ENCODE measurements around the gene IMMP2L. TPM values are rescaled to one million over a fixed set of nuclear protein-coding genes. Genes with fewer than 3 reads are reported as not detected.
A peak's percentile ranks its signal among the peaks of the same experiment; 100 is the strongest.

Gene IMMP2L
- total and polyA plus RNA-seq, 2 of the 4 experiments (the other 2 are of a cell fraction), result 5.8 to 9.3 TPM

DNA sequence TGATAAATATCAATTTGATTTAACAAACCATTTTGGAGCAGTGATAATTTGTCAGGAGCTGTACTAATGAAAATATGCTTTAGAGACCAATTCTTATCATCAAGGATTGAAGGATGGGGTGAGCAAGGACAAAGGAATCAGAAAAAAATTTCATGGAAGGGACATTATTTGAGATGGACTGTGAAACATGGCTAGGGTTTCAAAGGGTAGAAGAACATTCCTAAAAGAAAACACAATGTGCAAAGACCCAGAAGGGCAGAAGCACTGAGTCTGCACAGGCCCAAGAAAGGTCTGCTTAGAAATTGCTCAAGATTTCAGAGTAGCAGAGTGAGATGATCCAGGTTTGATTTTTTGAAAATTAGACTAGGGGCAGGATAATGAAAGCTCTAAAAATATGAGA, 296.9 kb downstream of the IMMP2L start:
- no peaks in the 10 kb centered on the region for H3K36me3 ChIP-seq (ENCODE audit: control insufficient read depth, insufficient read depth, low read length)
- no peak overlapping the region for H3K4me3 ChIP-seq (ENCODE audit: insufficient read depth, low read depth, low read length)
- in situ Hi-C loops (cut with MboI; ENCODE audit: low sequenced_read_pairs), result no loop called here
- no peak overlapping the region for H3K9ac ChIP-seq (ENCODE audit: low read depth, low read length)
- no peak overlapping the region for H2AK9ac ChIP-seq (replicated peaks; ENCODE audit: low read depth, low read length, poor library complexity)
- no peak overlapping the region for H2AK5ac ChIP-seq (ENCODE audit: low read depth, low read length)
- H2BK15ac ChIP-seq (ENCODE audit: low read depth, low read length), result no peak overlapping the region
- dilution Hi-C loops (cut with HindIII; ENCODE audit: low sequenced_read_pairs, unreplicated experiment), result no loop called here
- no peak for ATAC-seq (ENCODE audit: low read depth)
- BruUV-seq (replicated peaks), result no TSS peak
- H3K4me2 ChIP-seq (ENCODE audit: low read depth, low read length), result no peak overlapping the region
- H4K5ac ChIP-seq (ENCODE audit: low read depth, low read length), result no peak overlapping the region
- intact Hi-C loops (cut with micrococcal nuclease), result no loop called here
- H3K27me3 ChIP-seq (ENCODE audit: control insufficient read depth, insufficient read depth, low read length), result no peaks in the 10 kb centered on the region
- POLR2A ChIA-PET (ENCODE audit: unreplicated experiment), result no interaction called here
- TF ChIP-seq RFX5 (IDR thresholded peaks at IDR 0.05; ENCODE audit: low read depth, low read length) (no peak), RAD21 (IDR thresholded peaks at IDR 0.05; ENCODE audit: low read length) (no peak), MAFK (IDR thresholded peaks at IDR 0.05; ENCODE audit: low read depth, low read length) (no peak), POLR2A (IDR thresholded peaks at IDR 0.05; ENCODE audit: low read depth, low read length) (no peak)
- TF ChIP-seq, protein P1, sequence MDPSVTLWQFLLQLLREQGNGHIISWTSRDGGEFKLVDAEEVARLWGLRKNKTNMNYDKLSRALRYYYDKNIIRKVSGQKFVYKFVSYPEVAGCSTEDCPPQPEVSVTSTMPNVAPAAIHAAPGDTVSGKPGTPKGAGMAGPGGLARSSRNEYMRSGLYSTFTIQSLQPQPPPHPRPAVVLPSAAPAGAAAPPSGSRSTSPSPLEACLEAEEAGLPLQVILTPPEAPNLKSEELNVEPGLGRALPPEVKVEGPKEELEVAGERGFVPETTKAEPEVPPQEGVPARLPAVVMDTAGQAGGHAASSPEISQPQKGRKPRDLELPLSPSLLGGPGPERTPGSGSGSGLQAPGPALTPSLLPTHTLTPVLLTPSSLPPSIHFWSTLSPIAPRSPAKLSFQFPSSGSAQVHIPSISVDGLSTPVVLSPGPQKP (IDR thresholded peaks at IDR 0.05; ENCODE audit: borderline replicate concordance, low read depth, low read length), result no peak
- TF ChIP-seq, protein P2, sequence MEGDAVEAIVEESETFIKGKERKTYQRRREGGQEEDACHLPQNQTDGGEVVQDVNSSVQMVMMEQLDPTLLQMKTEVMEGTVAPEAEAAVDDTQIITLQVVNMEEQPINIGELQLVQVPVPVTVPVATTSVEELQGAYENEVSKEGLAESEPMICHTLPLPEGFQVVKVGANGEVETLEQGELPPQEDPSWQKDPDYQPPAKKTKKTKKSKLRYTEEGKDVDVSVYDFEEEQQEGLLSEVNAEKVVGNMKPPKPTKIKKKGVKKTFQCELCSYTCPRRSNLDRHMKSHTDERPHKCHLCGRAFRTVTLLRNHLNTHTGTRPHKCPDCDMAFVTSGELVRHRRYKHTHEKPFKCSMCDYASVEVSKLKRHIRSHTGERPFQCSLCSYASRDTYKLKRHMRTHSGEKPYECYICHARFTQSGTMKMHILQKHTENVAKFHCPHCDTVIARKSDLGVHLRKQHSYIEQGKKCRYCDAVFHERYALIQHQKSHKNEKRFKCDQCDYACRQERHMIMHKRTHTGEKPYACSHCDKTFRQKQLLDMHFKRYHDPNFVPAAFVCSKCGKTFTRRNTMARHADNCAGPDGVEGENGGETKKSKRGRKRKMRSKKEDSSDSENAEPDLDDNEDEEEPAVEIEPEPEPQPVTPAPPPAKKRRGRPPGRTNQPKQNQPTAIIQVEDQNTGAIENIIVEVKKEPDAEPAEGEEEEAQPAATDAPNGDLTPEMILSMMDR (conservative IDR thresholded peaks at IDR 0.05; ENCODE audit: low read depth, low read length), result no peak
- no peak overlapping the region for H2AFZ ChIP-seq (replicated peaks; ENCODE audit: low read length, poor library complexity)
- no peak for DNase-seq
- no peak overlapping the region for H2BK120ac ChIP-seq (ENCODE audit: low read depth, low read length)
- H2BK20ac ChIP-seq (ENCODE audit: low read depth, low read length), result no peak overlapping the region
- no peak overlapping the region for H3K14ac ChIP-seq (replicated peaks; ENCODE audit: low read depth, low read length)
- no peak overlapping the region for H4K8ac ChIP-seq (ENCODE audit: low read depth in 2 of 2, low read length in 2 of 2)
- H3K27ac ChIP-seq (ENCODE audit: insufficient read depth, low read length), result no peak overlapping the region
- no peak overlapping the region for H3K4ac ChIP-seq (ENCODE audit: low read depth, low read length)
- H3K18ac ChIP-seq (ENCODE audit: low read depth, low read length), result no peak overlapping the region; the same call in 1 of the 2 replicates
- H4K20me1 ChIP-seq (ENCODE audit: insufficient read depth, low read length), result no peaks in the 10 kb centered on the region
- H2BK5ac ChIP-seq (ENCODE audit: low read depth, low read length, poor library complexity, severe bottlenecking), result peak overlapping the region; percentile 67
- no peaks in the 10 kb centered on the region for H3K9me3 ChIP-seq (ENCODE audit: control insufficient read depth, insufficient read depth, low read length)
- no peak overlapping the region for H3K56ac ChIP-seq (ENCODE audit: extremely low read depth, insufficient read depth, low read length)
- peaks cover 12% of the 10 kb centered on the region for H3K4me1 ChIP-seq (ENCODE audit: control insufficient read depth, insufficient read depth, low read length)
- no peak overlapping the region for H4K91ac ChIP-seq (ENCODE audit: insufficient read depth, low read depth, low read length)
- CTCF ChIA-PET, result no interaction called here
- 0 out of 2 replicates have a peak, but pooled peaks cover 2% of the 10 kb centered on the region for H3K9me1 ChIP-seq (ENCODE audit: insufficient read depth, low read length)
- no peaks in the 10 kb centered on the region for H3K79me1 ChIP-seq (ENCODE audit: low read depth in 1 of 2, low read length in 2 of 2)
- H3K23ac ChIP-seq (ENCODE audit: low read depth, low read length), result no peak overlapping the region
